Fibroblast of the aortic adventitia (primary cell): ENCODE measurements around the gene RABGAP1L. TPM values are rescaled to one million over a fixed set of nuclear protein-coding genes. Genes with fewer than 3 reads are reported as not detected.

ENCODE experiments used
- DNase-seq: peaks from one replicate; pipeline ENCODE4 v3.0.0-alpha.2; 2010; ENCODE audit warnings: low read depth
- H3K4me3 ChIP-seq: 2 replicates; pipeline ENCODE4 v1.5.1; 2011; ENCODE audit warnings: low read depth, mild to moderate bottlenecking, control low read depth, low read length, moderate library complexity
- CTCF ChIP-seq: IDR thresholded peaks from 2 replicates; pipeline ENCODE4 v1.5.1; 2011; ENCODE audit warnings: mild to moderate bottlenecking, low read length, control low read depth, inconsistent platforms; ENCODE audit not compliant: insufficient read depth
- total RNA-seq: library from RNA; depleted of rRNA; stranded (reverse); fragments of >200 nt; gene quantifications from 2 replicates; pipeline ENCODE4 v1.2.3, GENCODE V29; 2012; ENCODE audit warnings: low replicate concordance

RABGAP1L gene
- total RNA-seq, 1 donor: 39.9 TPM

GRCh38 chr1:174448531-174448883 is 289.2 kb downstream of the RABGAP1L start:
- DNase-seq: no peak
- no peak for TF ChIP-seq CTCF
- no peak overlapping the region for H3K4me3 ChIP-seq

- DNase-seq: peak; percentile 49
- no peak overlapping the region for H3K4me3 ChIP-seq
- TF ChIP-seq CTCF: no peak
These were observed 289.7 kb downstream of the RABGAP1L start for GRCh38 chr1:174448974-174449373.

GRCh38 chr1:174451408-174451807 is 292.1 kb downstream of the RABGAP1L start:
- DNase-seq: no peak
- no peak overlapping the region for H3K4me3 ChIP-seq
- no peak for TF ChIP-seq CTCF

DNA sequence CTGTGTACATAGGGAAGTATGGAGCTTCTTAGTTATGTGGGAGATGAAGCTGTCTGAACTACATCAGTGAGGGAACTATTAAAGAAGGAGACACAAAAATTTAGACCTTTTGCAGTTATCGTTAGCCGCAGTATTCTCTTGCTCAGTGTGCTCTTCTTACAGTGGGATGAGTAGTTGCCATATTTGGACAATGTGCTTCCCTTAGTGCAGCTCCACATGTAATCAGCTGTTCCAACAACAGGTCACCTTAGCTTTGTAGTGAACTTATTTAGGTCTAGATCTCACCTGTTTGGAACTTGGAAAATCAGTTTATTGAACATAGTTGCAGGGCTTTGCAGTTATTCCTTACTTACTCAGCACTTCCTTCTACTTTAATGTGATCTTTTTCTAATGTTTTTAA is 306.5 kb downstream of the RABGAP1L start:
- TF ChIP-seq CTCF: no peak
- H3K4me3 ChIP-seq: no peak overlapping the region
- DNase-seq: no peak

DNA sequence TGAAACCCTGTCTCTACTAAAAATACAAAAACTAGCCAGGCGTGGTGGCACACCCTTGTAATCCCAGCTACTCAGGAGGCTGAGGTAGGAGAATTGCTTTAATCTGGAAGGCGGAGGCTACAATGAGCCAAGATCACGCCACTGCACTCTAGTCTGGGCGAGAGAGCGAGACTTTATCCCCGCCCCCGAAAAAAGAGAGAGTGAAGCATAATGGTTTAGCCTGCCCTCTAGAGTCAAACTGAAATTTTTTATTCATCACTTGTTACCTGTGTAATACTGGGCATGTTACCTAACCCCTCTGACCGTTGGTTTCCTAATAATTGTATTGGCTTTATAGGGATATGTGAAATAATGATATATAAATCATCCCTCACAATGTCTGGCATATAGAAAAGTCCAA is 307.3 kb downstream of the RABGAP1L start:
- no peak for TF ChIP-seq CTCF
- no peak overlapping the region for H3K4me3 ChIP-seq
- DNase-seq: no peak

DNA sequence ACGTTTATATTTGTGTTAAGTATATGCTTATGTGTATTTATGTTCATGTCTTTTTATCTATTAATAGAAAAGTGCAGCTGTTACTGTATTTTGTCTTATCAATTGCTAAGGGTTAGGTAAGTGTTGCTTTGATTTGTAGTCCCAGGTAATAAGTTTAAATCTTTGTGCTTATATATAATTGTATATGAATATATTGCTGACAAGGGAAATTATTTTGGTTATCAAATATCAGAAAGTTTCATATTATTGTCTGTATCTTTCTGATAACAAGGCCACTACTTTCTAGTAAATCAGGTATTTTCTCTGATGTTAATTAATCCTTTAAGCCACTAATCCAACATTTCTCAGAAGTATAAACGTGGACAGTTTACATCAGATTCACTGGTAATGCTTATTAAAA is 309.7 kb downstream of the RABGAP1L start:
- H3K4me3 ChIP-seq: no peak overlapping the region
- TF ChIP-seq CTCF: no peak
- no peak for DNase-seq

- peak; percentile 3 for DNase-seq
- H3K4me3 ChIP-seq: no peak overlapping the region
- no peak for TF ChIP-seq CTCF
These were observed 310.4 kb downstream of the RABGAP1L start for GRCh38 chr1:174469687-174470086.
